ENCODE data around the gene TTYH3.

- TF ChIP-seq, protein P1, sequence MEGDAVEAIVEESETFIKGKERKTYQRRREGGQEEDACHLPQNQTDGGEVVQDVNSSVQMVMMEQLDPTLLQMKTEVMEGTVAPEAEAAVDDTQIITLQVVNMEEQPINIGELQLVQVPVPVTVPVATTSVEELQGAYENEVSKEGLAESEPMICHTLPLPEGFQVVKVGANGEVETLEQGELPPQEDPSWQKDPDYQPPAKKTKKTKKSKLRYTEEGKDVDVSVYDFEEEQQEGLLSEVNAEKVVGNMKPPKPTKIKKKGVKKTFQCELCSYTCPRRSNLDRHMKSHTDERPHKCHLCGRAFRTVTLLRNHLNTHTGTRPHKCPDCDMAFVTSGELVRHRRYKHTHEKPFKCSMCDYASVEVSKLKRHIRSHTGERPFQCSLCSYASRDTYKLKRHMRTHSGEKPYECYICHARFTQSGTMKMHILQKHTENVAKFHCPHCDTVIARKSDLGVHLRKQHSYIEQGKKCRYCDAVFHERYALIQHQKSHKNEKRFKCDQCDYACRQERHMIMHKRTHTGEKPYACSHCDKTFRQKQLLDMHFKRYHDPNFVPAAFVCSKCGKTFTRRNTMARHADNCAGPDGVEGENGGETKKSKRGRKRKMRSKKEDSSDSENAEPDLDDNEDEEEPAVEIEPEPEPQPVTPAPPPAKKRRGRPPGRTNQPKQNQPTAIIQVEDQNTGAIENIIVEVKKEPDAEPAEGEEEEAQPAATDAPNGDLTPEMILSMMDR (IDR thresholded peaks at IDR 0.05; ENCODE audit: poor library complexity) = no peak
- no peak for TF ChIP-seq EZH2 (IDR thresholded peaks at IDR 0.05; ENCODE audit: borderline replicate concordance)
These were observed 2.7 kb downstream of the TTYH3 start for GRCh38 chr7:2634267-2635145.

Measured in hepatocyte (in vitro differentiated cells).